GM12873 (cell line): Measurements from ENCODE around the gene DNAH2.

Experiments used
- CTCF ChIP-seq: IDR thresholded peaks from 2 replicates; pipeline ENCODE4 v1.5.1; 2012; ENCODE audit warnings: low read depth, mild to moderate bottlenecking, moderate library complexity, low read length, control low read depth; ENCODE audit not compliant: insufficient read depth; ENCODE audit errors: missing control alignments

Gene DNAH2

GRCh38 chr17:7705269-7706255 is 12.0 kb upstream of the DNAH2 start:
- no peak for TF ChIP-seq CTCF

- TF ChIP-seq CTCF: no peak
These were observed 10.8 kb upstream of the DNAH2 start for GRCh38 chr17:7706631-7707354.

GRCh38 chr17:7707446-7707845 is 10.1 kb upstream of the DNAH2 start:
- TF ChIP-seq CTCF: no peak

- TF ChIP-seq CTCF: no peak
These were observed 9.4 kb upstream of the DNAH2 start for GRCh38 chr17:7707858-7708750.

- TF ChIP-seq CTCF: no peak
These were observed 8.5 kb upstream of the DNAH2 start for GRCh38 chr17:7709031-7709430.

GRCh38 chr17:7710301-7710700 is 7.2 kb upstream of the DNAH2 start:
- no peak for TF ChIP-seq CTCF
